GM13976 (cell line): ENCODE data around the gene KLHL29.

Source experiments
- DNase-seq: peaks from one replicate; pipeline ENCODE4 v3.0.0; 2012; ENCODE audit warnings: low spot score
- in situ Hi-C: fragments of 300-500 bp; cut with MboI; formaldehyde crosslinking; loops from one replicate; pipeline ENCODE4 v1.12.0; 2022; ENCODE audit warnings: low sequenced_read_pairs, mixed read lengths, inconsistent platforms; ENCODE audit not compliant: unreplicated experiment
- TF ChIP-seq, protein P1 (sequence below): IDR thresholded peaks from 2 replicates; pipeline ENCODE4 v1.5.1; 2012; ENCODE audit warnings: borderline replicate concordance, mild to moderate bottlenecking; ENCODE audit not compliant: insufficient read depth; ENCODE audit errors: extremely low read depth, missing control alignments, control extremely low read depth

KLHL29 gene

GRCh38 chr2:23618265-23618664 is 233.3 kb downstream of the KLHL29 start:
- TF ChIP-seq, protein P1, sequence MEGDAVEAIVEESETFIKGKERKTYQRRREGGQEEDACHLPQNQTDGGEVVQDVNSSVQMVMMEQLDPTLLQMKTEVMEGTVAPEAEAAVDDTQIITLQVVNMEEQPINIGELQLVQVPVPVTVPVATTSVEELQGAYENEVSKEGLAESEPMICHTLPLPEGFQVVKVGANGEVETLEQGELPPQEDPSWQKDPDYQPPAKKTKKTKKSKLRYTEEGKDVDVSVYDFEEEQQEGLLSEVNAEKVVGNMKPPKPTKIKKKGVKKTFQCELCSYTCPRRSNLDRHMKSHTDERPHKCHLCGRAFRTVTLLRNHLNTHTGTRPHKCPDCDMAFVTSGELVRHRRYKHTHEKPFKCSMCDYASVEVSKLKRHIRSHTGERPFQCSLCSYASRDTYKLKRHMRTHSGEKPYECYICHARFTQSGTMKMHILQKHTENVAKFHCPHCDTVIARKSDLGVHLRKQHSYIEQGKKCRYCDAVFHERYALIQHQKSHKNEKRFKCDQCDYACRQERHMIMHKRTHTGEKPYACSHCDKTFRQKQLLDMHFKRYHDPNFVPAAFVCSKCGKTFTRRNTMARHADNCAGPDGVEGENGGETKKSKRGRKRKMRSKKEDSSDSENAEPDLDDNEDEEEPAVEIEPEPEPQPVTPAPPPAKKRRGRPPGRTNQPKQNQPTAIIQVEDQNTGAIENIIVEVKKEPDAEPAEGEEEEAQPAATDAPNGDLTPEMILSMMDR: no peak
- in situ Hi-C loops: no loop called here
- DNase-seq: no peak

- no peak for DNase-seq
- in situ Hi-C loops: no loop called here
- TF ChIP-seq, protein P1: no peak
Observed at GRCh38 chr2:23618794-23619530, 234.0 kb downstream of the KLHL29 start.

- in situ Hi-C loops: no loop called here
- TF ChIP-seq, protein P1: no peak
- DNase-seq: no peak
Observed at GRCh38 chr2:23619941-23620340, 235.0 kb downstream of the KLHL29 start.

DNA sequence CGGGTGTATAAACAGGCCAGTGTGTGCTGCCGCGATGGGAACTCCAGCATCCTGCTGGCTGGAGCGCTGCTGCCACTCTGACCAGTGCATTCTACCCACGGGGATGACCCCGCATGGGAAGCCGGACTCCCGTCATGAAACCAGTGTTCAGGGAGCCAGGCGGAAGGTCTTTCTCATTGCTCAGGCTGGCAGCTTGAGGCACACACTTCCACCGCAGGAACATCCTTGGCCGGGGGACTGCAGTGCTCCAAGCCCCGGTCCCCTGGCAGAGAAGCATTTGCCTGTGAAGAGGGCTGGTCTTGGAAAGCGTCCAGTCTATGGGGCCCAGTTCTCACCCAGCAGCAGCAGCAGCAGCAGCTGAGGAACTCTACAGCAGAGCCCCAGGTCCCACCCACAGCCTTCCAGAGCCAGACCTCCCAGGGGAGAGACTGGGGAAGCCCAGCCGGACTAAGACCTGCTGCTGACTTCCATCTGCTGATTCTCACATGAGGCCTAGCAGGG is 235.9 kb downstream of the KLHL29 start:
- no peak for DNase-seq
- in situ Hi-C loops: no loop called here
- TF ChIP-seq, protein P1: no peak

GRCh38 chr2:23621616-23622015 is 236.6 kb downstream of the KLHL29 start:
- in situ Hi-C loops: no loop called here
- no peak for DNase-seq

GRCh38 chr2:23622466-23622865 is 237.5 kb downstream of the KLHL29 start:
- in situ Hi-C loops: no loop called here
- TF ChIP-seq, protein P1: no peak
- DNase-seq: no peak

More at GRCh38 chr2:23621616-23622015, 236.6 kb downstream of the KLHL29 start:
- TF ChIP-seq, protein P1: no peak
